Epithelial cell of proximal tubule (primary cell): ENCODE measurements around the gene TNRC6C. TPM values are rescaled to one million over a fixed set of nuclear protein-coding genes. Genes with fewer than 3 reads are reported as not detected.

Experiments
- DNase-seq: peaks from one replicate; pipeline ENCODE4 v3.0.0-alpha.2; 2011; ENCODE audit warnings: low read depth
- H3K4me3 ChIP-seq: 2 replicates; pipeline ENCODE4 v1.5.1; 2011; ENCODE audit warnings: low read depth, mild to moderate bottlenecking, low read length
- CTCF ChIP-seq: conservative IDR thresholded peaks from 2 replicates; pipeline ENCODE4 v1.5.1; 2012; ENCODE audit warnings: low read depth, mild to moderate bottlenecking, low read length
- total RNA-seq: library from RNA; depleted of rRNA; stranded (reverse); fragments of >200 nt; gene quantifications from 2 replicates; pipeline ENCODE4 v1.2.3, GENCODE V29; 2015

The TNRC6C gene
- total RNA-seq, 1 donor from 2014 or later, result 5.3 TPM

DNA sequence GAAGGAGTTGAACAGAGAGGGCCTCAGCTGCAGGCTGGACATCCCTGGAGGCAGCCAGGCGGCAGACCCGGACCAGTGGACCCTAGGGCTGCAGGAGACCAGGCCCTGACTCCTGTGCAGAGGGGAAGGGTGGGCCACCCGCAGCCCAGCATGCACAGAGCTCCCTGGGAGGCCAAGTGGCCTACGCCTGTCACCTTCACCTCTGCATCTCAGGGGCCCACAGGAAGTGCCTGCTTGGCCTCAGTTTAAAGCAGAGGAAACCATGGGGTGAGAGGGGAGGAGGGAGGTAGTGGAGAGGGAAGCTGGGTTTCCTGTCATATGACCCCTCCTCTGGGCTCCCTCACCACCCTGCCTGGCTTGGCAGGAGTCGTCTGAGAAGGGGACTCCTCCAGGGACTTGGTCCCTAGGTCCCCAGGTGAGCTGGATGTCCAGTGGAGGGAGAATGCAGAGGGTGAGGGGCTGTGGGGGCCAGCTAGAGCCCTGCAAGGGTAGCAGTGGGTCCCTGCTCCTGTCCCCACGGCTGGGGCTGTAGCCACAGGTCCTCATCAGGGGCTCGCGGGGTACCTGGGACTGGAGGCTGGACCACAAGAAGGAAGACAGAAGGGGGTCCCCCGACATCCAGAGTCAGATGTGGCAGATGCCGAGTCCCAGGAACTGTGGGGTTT, 172.1 kb downstream of the TNRC6C start, which contains the start of gene TMC8:
TMC8 (plus strand) TSS at position 335 of the 665 bp plus-strand sequence. CDS start 818 bp downstream, outside the sequence.
- TF ChIP-seq CTCF, result no peak
- H3K4me3 ChIP-seq, result no peak within 1 kb of the TSS
- no peak for DNase-seq

- no peak for TF ChIP-seq CTCF
- DNase-seq, result no peak
- no peak overlapping the region for H3K4me3 ChIP-seq
These were observed 172.9 kb downstream of the TNRC6C start for GRCh38 chr17:78131172-78132083.

- DNase-seq, result no peak
- no peak overlapping the region for H3K4me3 ChIP-seq
- TF ChIP-seq CTCF, result no peak
These were observed 173.7 kb downstream of the TNRC6C start for GRCh38 chr17:78132084-78132676.

DNA sequence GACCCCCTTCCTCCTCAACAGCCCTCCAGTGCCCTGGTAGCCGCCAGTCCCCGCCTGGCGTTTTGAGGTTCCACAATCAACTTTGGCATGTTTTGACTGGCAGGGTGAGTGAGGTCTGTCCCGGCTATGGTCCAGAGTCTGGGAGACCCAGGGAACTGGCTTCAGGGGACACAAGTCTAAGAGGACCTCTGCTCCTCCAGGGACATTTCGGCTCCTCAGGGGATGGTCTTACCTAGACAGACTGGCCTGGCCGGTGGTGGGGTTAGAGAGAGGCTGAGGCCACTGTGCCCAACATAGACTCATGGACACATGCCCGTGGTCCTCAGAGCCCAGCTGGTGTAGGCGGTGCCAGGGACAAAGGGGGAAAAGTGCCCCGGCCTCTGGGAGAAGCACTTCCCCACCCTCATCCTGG, 174.3 kb downstream of the TNRC6C start:
- no peak for TF ChIP-seq CTCF
- H3K4me3 ChIP-seq, result no peak overlapping the region
- DNase-seq, result no peak

- H3K4me3 ChIP-seq, result no peak overlapping the region
- no peak for TF ChIP-seq CTCF
- no peak for DNase-seq
These were observed 174.9 kb downstream of the TNRC6C start for GRCh38 chr17:78133179-78133951.
